NCI-H524 treated with DMSO at 0.1 percent for 48 hours (cell line): ENCODE data around the gene CMTM8.

Source experiments
- DNase-seq: peaks from one replicate; lab custom pipeline; 2025; lab: John Stamatoyannopoulos, UW

Gene CMTM8

DNA sequence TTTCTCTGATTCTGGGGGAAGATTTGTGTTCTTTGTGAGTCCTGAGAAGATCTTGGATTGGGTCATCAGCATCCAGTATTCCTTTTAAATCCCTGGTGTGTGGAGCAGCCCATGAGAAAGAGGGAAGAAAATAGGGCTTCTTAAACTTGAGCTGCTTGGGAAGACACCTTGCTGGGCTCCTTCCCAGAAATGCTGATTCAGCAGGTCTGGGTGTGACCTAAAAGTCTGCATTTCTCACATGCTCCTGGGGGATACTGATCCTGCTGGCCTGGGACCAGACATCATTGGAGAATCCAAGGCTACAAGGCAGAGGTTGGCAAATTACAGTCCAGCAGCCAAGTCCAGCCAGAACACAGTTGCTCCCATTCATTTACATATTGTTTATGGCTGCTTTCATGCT lies 99.0 kb downstream of the CMTM8 start:
- DNase-seq = no peak

DNA sequence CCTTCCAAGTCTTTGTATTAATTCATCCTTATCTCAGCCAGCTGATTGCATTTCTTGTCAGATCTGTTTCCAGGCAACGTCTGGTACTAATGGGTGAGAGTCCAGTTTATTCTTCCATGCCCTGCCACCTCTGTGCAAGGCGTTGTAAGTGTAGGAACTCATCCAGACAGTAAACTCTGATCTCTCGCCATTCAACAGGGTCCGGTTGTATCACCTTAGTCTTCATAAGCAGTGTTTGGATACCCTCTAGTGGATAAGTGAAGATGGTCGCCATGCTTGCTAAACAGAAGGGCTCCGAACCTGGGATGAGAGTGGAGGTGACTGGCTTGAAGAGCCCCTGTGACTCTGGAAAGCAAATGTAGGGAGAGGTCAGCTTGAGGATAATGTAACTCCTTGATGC lies 101.6 kb downstream of the CMTM8 start:
- peak; percentile 44 for DNase-seq

- peak; percentile 78 for DNase-seq
Measured at GRCh38 chr3:32340611-32341365, 102.3 kb downstream of the CMTM8 start.

- DNase-seq = no peak
Measured at GRCh38 chr3:32347343-32348125, 109.1 kb downstream of the CMTM8 start.

DNA sequence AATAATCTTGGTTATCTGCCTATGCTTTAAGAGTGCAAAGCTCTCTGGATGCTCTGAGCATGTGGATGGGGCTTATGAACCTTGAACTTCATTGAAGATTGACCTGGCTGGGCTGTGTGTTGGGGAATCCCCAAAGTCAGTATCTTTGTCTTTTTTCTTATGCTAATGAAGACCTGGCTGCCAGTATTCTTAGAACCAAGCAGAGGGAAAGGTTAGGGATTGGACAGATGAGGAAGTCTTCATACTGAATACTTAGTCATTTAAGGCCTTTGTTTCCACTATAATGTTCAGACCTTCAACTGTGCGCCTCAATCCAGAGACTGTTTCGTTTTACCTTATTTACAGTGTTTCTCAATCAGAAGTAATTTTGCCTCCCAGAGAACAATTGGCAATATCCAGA lies 110.7 kb downstream of the CMTM8 start:
- DNase-seq = no peak

DNA sequence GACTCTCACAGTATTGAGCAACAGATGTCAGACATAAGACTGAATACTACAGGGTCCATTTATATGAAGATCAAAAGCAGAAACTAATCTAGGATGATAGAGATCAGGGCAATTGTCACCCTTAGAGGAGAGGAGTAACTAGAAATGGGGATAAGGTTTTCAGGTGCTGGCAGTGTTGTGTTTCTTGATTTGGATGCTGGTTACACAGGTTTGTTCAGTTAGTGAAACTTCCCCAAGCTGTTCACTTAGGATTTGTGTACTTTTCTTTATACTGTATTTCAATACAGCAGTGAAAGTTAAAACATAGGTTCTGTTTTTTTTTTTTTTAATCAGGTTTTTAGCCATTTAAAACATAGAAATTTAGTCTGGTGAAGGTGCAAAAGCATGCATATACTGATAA lies 114.1 kb downstream of the CMTM8 start:
- no peak for DNase-seq

- no peak for DNase-seq
Measured at GRCh38 chr3:32353351-32353750, 114.9 kb downstream of the CMTM8 start.

DNA sequence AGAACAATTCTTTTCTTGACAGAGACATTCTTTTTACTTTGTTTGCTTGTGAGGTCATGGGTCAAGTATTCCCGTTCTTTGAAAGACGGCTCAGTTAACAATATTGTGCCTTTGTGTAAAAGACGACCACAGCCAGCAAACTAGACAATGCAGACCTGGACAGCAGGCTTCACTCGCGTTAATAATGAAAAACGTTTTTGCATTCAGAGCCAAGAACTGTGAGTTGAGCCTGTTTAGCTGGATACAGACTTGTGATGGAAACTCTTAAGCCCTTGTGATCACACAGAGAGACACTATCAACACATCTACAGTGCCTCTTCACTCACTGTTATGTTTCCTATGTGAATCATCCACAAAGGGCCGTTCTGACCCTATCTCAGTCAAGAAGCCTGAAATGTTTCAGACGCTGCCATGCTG lies 115.9 kb downstream of the CMTM8 start:
- DNase-seq = no peak

GRCh38 chr3:32355751-32356291 lies 117.3 kb downstream of the CMTM8 start:
- DNase-seq = no peak

DNA sequence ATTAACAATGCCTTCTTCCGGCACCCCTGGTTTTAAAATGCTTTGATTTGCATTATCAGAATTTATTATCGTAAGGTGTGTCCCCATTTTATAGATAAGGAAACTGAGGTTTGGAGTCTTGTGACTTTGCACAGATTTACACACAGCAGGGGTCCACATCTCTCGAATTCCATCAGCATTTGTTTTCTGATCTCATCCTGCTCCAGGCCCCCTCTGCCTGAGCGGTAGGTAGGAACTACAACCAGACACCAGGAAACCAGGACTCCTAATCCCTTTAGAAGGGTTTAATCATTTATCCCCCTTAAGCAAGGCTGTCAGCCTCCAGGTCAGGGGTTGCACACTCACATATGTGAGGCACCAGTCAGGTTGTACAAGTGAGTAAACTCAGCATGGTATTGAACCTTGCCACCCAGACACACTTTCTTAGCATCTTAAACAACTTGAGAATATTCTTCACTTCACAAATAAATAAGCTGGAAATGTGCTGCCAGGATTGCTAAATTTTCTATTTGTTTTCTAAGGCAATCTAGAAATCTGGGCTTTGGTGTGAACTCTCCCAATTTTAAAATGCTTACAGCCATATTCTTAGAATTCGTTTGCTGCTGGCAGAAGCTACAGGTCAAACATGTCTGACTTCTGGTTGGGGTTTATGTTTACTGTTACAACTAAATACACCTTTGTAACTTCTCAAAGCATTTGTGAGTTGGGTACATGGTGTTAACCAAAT lies 121.4 kb downstream of the CMTM8 start:
- no peak for DNase-seq

DNA sequence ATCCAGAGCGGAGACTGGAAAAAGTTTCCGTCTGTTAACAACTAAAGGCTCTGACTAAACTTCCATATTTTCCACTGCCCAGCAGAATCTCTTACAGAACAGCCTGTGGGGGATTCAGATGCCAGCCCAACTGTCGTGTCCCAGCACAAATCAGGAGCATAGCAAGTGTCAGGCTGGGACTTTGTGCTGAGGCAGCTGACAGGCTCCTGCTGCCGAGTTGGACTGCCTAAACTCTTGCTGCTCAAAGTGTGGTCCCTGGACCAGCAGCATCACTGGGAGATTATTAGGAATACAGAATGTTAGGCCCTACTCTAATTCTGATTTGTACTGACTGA lies 122.0 kb downstream of the CMTM8 start:
- DNase-seq = no peak

GRCh38 chr3:32366638-32367397 lies 128.3 kb downstream of the CMTM8 start:
- DNase-seq = no peak

GRCh38 chr3:32367442-32367841 lies 129.0 kb downstream of the CMTM8 start:
- DNase-seq = peak; percentile 76

GRCh38 chr3:32371461-32372212 lies 133.2 kb downstream of the CMTM8 start:
- no peak for DNase-seq

GRCh38 chr3:32372213-32372490 lies 133.7 kb downstream of the CMTM8 start:
- no peak for DNase-seq

GRCh38 chr3:32373276-32373675 lies 134.8 kb downstream of the CMTM8 start:
- peak; percentile 33 for DNase-seq

DNA sequence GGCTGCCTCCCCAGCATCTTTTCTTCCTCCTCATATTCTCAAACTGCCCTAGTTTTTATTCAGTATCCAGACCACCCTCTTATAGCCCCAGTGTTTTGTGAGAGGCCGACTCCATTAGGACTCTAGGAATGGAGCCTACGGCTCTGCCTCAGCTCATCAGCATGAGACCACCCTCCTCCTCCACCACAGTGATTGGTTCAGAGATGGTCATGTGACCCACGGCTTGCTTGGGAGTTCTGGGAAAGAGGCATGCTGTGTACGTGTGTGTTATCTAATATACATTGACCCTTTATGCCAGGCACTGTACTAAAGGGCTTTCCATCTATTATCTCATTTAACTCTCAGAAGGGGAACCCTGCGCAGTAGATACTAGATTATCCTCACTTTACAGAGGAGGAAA lies 135.4 kb downstream of the CMTM8 start:
- no peak for DNase-seq

DNA sequence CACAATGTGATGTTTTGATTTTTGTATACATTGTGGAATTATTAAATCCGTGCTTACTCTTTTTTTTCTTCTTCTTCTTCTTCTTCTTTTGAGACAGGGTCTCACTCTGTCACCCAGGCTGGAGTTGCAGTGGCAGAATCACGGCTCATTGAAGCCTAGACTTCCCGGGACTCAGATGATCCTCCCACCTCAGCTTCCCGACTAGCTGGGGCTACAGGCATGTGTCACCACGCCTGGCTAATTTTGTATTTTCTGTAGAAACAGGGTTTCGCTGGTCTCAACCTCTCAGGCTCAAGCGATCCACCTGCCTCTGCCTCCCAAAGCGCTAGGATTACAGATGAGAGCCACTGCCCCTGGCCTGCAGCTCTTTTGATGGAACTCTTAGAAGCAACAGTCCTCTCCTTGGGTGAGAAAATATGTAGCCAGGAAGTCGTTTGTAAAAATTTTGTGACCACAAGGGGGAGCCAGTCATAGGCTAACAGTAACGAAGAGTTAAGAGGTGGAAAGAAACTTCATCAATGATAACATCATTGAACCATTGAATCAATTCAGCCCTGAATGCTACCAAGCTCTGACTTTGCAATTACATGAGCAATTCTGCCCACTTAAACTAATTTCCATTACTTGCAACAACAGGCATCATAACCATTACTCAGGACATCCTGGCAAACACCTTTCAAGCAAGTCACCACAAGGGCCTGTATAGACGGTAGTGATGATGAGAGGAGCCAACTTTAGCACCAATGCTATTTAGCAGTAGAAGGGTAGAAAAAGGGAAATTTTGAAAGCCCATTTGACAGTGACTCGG lies 136.5 kb downstream of the CMTM8 start:
- DNase-seq = no peak

- DNase-seq = no peak
Measured at GRCh38 chr3:32375596-32375930, 137.1 kb downstream of the CMTM8 start.

GRCh38 chr3:32376115-32376514 lies 137.6 kb downstream of the CMTM8 start:
- no peak for DNase-seq
